ENCODE results near the gene ZSWIM5.
"Not testable (repeated sequence)": the region's sequence is repeated elsewhere in the genome, so short reads cannot be mapped to it uniquely, and the experiment has no call there.

The ZSWIM5 gene

GRCh38 chr1:45079533-45079932 lies 126.9 kb downstream of the ZSWIM5 start:
- no peak for DNase-seq

- DNase-seq = not testable (repeated sequence)
Observed at GRCh38 chr1:45076959-45077358, 129.4 kb downstream of the ZSWIM5 start.

- no peak for DNase-seq
Observed at GRCh38 chr1:45071567-45071966, 134.8 kb downstream of the ZSWIM5 start.

- no peak for DNase-seq
Observed at GRCh38 chr1:45067806-45068205, 138.6 kb downstream of the ZSWIM5 start.

GRCh38 chr1:45065083-45065482 lies 141.3 kb downstream of the ZSWIM5 start:
- no peak for DNase-seq

- not testable (repeated sequence) for DNase-seq
Observed at GRCh38 chr1:45062463-45062862, 143.9 kb downstream of the ZSWIM5 start.

GRCh38 chr1:45059829-45060228 lies 146.6 kb downstream of the ZSWIM5 start:
- DNase-seq = no peak

- no peak for DNase-seq
Observed at GRCh38 chr1:45057542-45057941, 148.9 kb downstream of the ZSWIM5 start.

- no peak for DNase-seq
Observed at GRCh38 chr1:45051005-45051772, 155.2 kb downstream of the ZSWIM5 start.

- DNase-seq = no peak
Observed at GRCh38 chr1:45047032-45047431, 159.4 kb downstream of the ZSWIM5 start.

- DNase-seq = no peak
Observed at GRCh38 chr1:45044916-45045315, 161.5 kb downstream of the ZSWIM5 start.

GRCh38 chr1:45043094-45043493 lies 163.3 kb downstream of the ZSWIM5 start:
- DNase-seq = no peak

GRCh38 chr1:45040297-45040696 lies 166.1 kb downstream of the ZSWIM5 start:
- DNase-seq = no peak

- DNase-seq = no peak
Observed at GRCh38 chr1:45038661-45039364, 167.6 kb downstream of the ZSWIM5 start.

GRCh38 chr1:45038240-45038639 lies 168.2 kb downstream of the ZSWIM5 start:
- no peak for DNase-seq

- DNase-seq = no peak
Observed at GRCh38 chr1:45037456-45037855, 168.9 kb downstream of the ZSWIM5 start.

- DNase-seq = no peak
Observed at GRCh38 chr1:45035631-45036301, 170.6 kb downstream of the ZSWIM5 start.

- no peak for DNase-seq
Observed at GRCh38 chr1:45033356-45033755, 173.0 kb downstream of the ZSWIM5 start.

GRCh38 chr1:45032837-45033236 lies 173.6 kb downstream of the ZSWIM5 start:
- no peak for DNase-seq

GRCh38 chr1:45026446-45026845 lies 180.0 kb downstream of the ZSWIM5 start:
- no peak for DNase-seq

GRCh38 chr1:45023663-45024062 lies 182.7 kb downstream of the ZSWIM5 start:
- no peak for DNase-seq

- DNase-seq = peak; percentile 79
Observed at GRCh38 chr1:45018599-45019230, 187.7 kb downstream of the ZSWIM5 start.

- DNase-seq = no peak
Observed at GRCh38 chr1:45016767-45017166, 189.6 kb downstream of the ZSWIM5 start.

Measured in NCI-H1105 (cell line).